DOHH2 (cell line): ENCODE data around the gene PARP8.

Source experiments
- H3F3A ChIP-seq: fragments of 200-600 bp; sonication (generic), shearing (Covaris generic); 2 replicates; pipeline ENCODE4 v1.6.0; 2016; ENCODE audit warnings: antibody characterized with exemption, mild to moderate bottlenecking; ENCODE audit not compliant: control insufficient read depth, insufficient read depth
- H3K27ac ChIP-seq: fragments of 200-600 bp; sonication (generic); 2 replicates; pipeline ENCODE4 v1.5.1; 2014; ENCODE audit warnings: low read depth, mild to moderate bottlenecking, low read length, moderate library complexity
- H3K27me3 ChIP-seq: fragments of 200-600 bp; sonication (generic); 2 replicates; pipeline ENCODE4 v1.6.1; 2014; ENCODE audit warnings: mild to moderate bottlenecking, low read length, mixed read lengths; ENCODE audit not compliant: control insufficient read depth
- H3K36me3 ChIP-seq: fragments of 200-600 bp; sonication (generic); 2 replicates; pipeline ENCODE4 v1.6.1; 2014; ENCODE audit warnings: mild to moderate bottlenecking, low read length, moderate library complexity, mixed read lengths; ENCODE audit not compliant: control insufficient read depth
- H3K4me1 ChIP-seq: fragments of 200-600 bp; sonication (generic); 2 replicates; pipeline ENCODE4 v1.6.1; 2014; ENCODE audit warnings: mild to moderate bottlenecking, low read length, mixed read lengths; ENCODE audit not compliant: control insufficient read depth
- H3K4me2 ChIP-seq: fragments of 200-600 bp; sonication (generic); 2 replicates; pipeline ENCODE4 v1.6.0; 2014; ENCODE audit warnings: mild to moderate bottlenecking, low read length, moderate library complexity
- H3K4me3 ChIP-seq: fragments of 200-600 bp; sonication (generic); 2 replicates; pipeline ENCODE4 v1.5.1; 2014; ENCODE audit warnings: mild to moderate bottlenecking, low read length, mixed read lengths
- H3K79me2 ChIP-seq: fragments of 200-600 bp; sonication (generic); 2 replicates; pipeline ENCODE4 v1.6.1; 2014; ENCODE audit warnings: mild to moderate bottlenecking, low read length, mixed read lengths; ENCODE audit not compliant: control insufficient read depth
- H3K9me2 ChIP-seq: fragments of 200-600 bp; sonication (generic); replicated peaks from 2 replicates; pipeline ENCODE4 v1.6.1; 2014; ENCODE audit warnings: mild to moderate bottlenecking, low read length, mixed read lengths; ENCODE audit not compliant: control insufficient read depth
- H3K9me3 ChIP-seq: fragments of 200-600 bp; sonication (generic); 2 replicates; pipeline ENCODE4 v1.6.1; 2014; ENCODE audit warnings: antibody characterized with exemption, low read length, mixed read lengths; ENCODE audit not compliant: control insufficient read depth, insufficient read depth
- H4K20me1 ChIP-seq: fragments of 200-600 bp; sonication (generic); 2 replicates; pipeline ENCODE4 v1.6.0; 2014; ENCODE audit warnings: low read depth, mild to moderate bottlenecking, antibody characterized with exemption, low read length, moderate library complexity; ENCODE audit not compliant: control insufficient read depth, insufficient read depth
- CTCF ChIP-seq: fragments of 200-600 bp; sonication (generic); IDR thresholded peaks from one replicate; pipeline ENCODE4 v1.5.1; 2014; ENCODE audit warnings: antibody characterized with exemption, mild to moderate bottlenecking, low read depth, low read length; ENCODE audit not compliant: poor library complexity, severe bottlenecking
- EZH2phosphoT487 ChIP-seq: fragments of 200-600 bp; sonication (generic); IDR thresholded peaks from 2 replicates; pipeline ENCODE4 v1.6.1; 2017; ENCODE audit warnings: borderline replicate concordance, mild to moderate bottlenecking, antibody characterized with exemption, low read length, moderate library complexity, mixed read lengths

Gene PARP8

GRCh38 chr5:50726475-50727148 lies 60.2 kb downstream of the PARP8 start:
- Histone ChIP-seq H3K4me2 (no peak overlapping the region), H3K79me2 (peaks cover 94% of the 10 kb centered on the region), H3K9me3 (no peaks in the 10 kb centered on the region), H3K4me1 (no peaks in the 10 kb centered on the region), H3K27ac (no peak overlapping the region), H3K4me3 (no peak overlapping the region), H4K20me1 (no peaks in the 10 kb centered on the region; the same call in 1 of the 2 replicates), H3K36me3 (peaks cover 4% of the 10 kb centered on the region; the same call in 1 of the 2 replicates), H3K9me2 (no peaks in the 10 kb centered on the region), H3F3A (no peaks in the 10 kb centered on the region), H3K27me3 (no peaks in the 10 kb centered on the region)
- TF ChIP-seq CTCF = no peak
- no peak for TF ChIP-seq EZH2phosphoT487

GRCh38 chr5:50727149-50727496 lies 60.7 kb downstream of the PARP8 start:
- Histone ChIP-seq H3F3A (no peaks in the 10 kb centered on the region), H3K4me2 (no peak overlapping the region), H3K4me1 (no peaks in the 10 kb centered on the region), H3K27me3 (no peaks in the 10 kb centered on the region), H3K9me2 (no peaks in the 10 kb centered on the region), H3K4me3 (no peak overlapping the region), H3K27ac (no peak overlapping the region), H3K36me3 (peaks cover 4% of the 10 kb centered on the region; the same call in 1 of the 2 replicates), H3K9me3 (no peaks in the 10 kb centered on the region), H4K20me1 (no peaks in the 10 kb centered on the region), H3K79me2 (peaks cover 94% of the 10 kb centered on the region)
- no peak for TF ChIP-seq EZH2phosphoT487
- TF ChIP-seq CTCF = no peak

- H3K9me3 ChIP-seq = no peaks in the 10 kb centered on the region
- no peaks in the 10 kb centered on the region for H3K4me1 ChIP-seq
- peaks cover 4% of the 10 kb centered on the region; the same call in 1 of the 2 replicates for H3K36me3 ChIP-seq
- H3K4me3 ChIP-seq = no peak overlapping the region
- H3K27me3 ChIP-seq = no peaks in the 10 kb centered on the region
- no peak overlapping the region for H3K27ac ChIP-seq
- H3K9me2 ChIP-seq = no peaks in the 10 kb centered on the region
- peaks cover 94% of the 10 kb centered on the region for H3K79me2 ChIP-seq
- TF ChIP-seq EZH2phosphoT487 = no peak
- TF ChIP-seq CTCF = no peak
- no peaks in the 10 kb centered on the region for H3F3A ChIP-seq
- no peaks in the 10 kb centered on the region for H4K20me1 ChIP-seq
- H3K4me2 ChIP-seq = no peak overlapping the region
These were observed 61.4 kb downstream of the PARP8 start for GRCh38 chr5:50727845-50728244.
